Activated CD4-positive, alpha-beta memory T cell treated with anti-CD3 and anti-CD28 coated beads for 36 hours (primary cell): ENCODE results near the gene PSMB2. TPM values are rescaled to one million over a fixed set of nuclear protein-coding genes. Genes with fewer than 3 reads are reported as not detected.
A peak's percentile ranks its signal among the peaks of the same experiment; 100 is the strongest.
"Not testable (repeated sequence)": the region's sequence is repeated elsewhere in the genome, so short reads cannot be mapped to it uniquely, and the experiment has no call there.

Experiments
- CTCF ChIA-PET: fragments of 350-600 bp; sonication (Branson Sonifier 250); formaldehyde crosslinking; loops from one replicate; lab custom pipeline; 2021; ENCODE audit warnings: antibody characterized with exemption, inconsistent platforms; lab: Charles Lee
- POLR2A ChIA-PET: fragments of 350-600 bp; sonication (Branson Sonifier 250); formaldehyde crosslinking; loops from one replicate; lab custom pipeline; 2021; ENCODE audit warnings: antibody characterized with exemption; lab: Charles Lee
- DNase-seq: peaks from one replicate; pipeline ENCODE4 v3.0.0-alpha.2; 2020
- H3K27ac Mint-ChIP-seq: one replicate; pipeline ENCODE4 v1.8.0; 2021; ENCODE audit warnings: mixed read lengths
- H3K27me3 Mint-ChIP-seq: one replicate; pipeline ENCODE4 v1.8.0; 2021; ENCODE audit warnings: mixed read lengths
- H3K36me3 Mint-ChIP-seq: one replicate; pipeline ENCODE4 v1.8.0; 2021; ENCODE audit warnings: mixed read lengths
- H3K4me1 Mint-ChIP-seq: one replicate; pipeline ENCODE4 v1.8.0; 2021; ENCODE audit warnings: low read depth, mixed read lengths
- H3K4me3 Mint-ChIP-seq: one replicate; pipeline ENCODE4 v1.8.0; 2021; ENCODE audit warnings: mild to moderate bottlenecking, mixed read lengths
- H3K9me3 Mint-ChIP-seq: one replicate; pipeline ENCODE4 v1.8.0; 2021; ENCODE audit warnings: mixed read lengths
- intact Hi-C: fragments of 100-400 bp; cut with micrococcal nuclease; formaldehyde crosslinking; loops from one replicate; pipeline ENCODE4 v1.15.1; 2023
- total RNA-seq, 2 experiments: library from RNA; stranded (reverse); gene quantifications; one replicate each; pipeline ENCODE4 v1.2.3, GENCODE V29; 2021

PSMB2 gene
- total RNA-seq, 2 experiments from 2014 or later, result 88.1 to 91.5 TPM

DNA sequence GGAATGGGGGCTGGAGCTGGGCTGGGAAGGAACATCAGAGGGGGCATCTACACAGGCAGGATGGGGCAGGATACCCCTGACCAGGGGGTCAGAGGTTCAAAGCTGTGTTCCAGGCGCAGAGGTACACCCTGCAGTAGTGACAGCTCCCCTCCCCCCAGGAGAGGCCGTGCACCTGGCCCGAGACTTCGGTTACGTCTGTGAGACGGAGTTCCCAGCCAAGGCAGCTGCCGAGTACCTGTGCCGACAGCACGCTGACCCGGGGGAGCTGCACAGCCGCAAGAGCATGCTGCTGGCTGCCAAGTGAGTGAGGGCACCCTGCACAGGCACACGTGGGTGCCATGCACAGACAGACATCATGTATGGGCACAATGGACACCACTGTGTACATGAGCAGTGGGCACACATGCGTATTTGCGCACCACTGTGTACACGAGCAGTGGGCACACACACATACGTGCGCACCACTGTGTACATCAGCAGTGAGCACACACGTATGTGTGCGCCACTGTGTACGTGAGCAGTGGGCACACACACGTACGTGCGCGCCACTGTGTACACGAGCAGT is 50.8 kb downstream of the PSMB2 start:
- no peak overlapping the region for H3K4me3 Mint-ChIP-seq
- POLR2A ChIA-PET, result no interaction called here
- no peaks in the 10 kb centered on the region for H3K36me3 Mint-ChIP-seq
- CTCF ChIA-PET, result no interaction called here
- no peaks in the 10 kb centered on the region for H3K27me3 Mint-ChIP-seq
- no peak for DNase-seq
- H3K27ac Mint-ChIP-seq, result no peak overlapping the region
- H3K4me1 Mint-ChIP-seq, result peaks cover 2% of the 10 kb centered on the region
- intact Hi-C loops, result no loop called here
- no peaks in the 10 kb centered on the region for H3K9me3 Mint-ChIP-seq

DNA sequence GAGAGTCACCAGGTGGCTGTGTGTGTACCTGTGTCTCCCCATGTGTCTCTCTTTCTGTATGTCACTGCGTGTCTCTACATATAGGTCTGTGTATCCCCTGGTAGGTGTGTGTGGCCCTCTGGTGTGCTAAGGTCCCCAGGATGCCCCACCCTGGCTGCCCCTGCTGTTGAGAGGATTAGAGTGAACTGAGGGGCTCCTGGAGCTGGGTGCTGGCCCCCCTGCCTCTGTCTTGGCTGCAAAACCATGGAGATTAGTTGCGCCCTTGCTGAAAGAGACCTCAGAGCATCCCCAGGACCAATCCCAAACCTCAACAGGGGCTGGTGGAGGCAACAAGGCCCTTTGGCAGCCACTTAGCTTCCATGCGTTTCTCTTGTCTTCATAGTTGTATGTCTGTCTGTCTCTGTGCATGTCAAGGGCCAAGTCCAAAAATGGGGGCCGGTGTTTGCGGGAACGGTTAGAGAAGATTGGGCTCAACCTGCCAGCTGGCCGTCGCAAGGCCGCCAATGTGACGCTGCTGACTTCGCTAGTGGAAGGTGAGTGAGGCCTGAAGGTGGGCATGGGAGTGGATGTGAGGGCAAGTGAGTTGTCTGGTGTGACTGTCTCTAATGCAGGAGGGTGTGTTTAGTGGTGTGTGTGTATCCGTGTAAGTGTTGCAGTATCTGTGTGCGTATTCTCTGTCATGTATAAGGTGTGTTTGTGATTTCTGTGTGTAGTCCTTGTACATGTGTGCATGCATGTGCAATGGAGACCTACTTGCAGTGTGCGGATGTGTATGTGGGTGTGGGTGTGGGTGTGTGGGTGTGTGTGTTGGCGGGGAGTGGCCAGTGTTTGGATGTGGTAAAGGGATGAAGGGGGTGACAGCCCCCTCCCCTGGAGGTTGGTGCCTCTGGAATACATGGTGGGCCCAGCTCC is 51.6 kb downstream of the PSMB2 start:
- CTCF ChIA-PET, result interaction anchor here (0.8 kb wide), 1 partner anchor 21 kb away, joined by 3 read pairs; no protein-coding TSS in a partner anchor
- no peak for DNase-seq
- Mint-ChIP-seq H3K4me3 (no peak overlapping the region), H3K4me1 (peaks cover 2% of the 10 kb centered on the region), H3K36me3 (no peaks in the 10 kb centered on the region), H3K27ac (no peak overlapping the region), H3K27me3 (no peaks in the 10 kb centered on the region), H3K9me3 (no peaks in the 10 kb centered on the region)
- POLR2A ChIA-PET, result no interaction called here
- intact Hi-C loops, result no loop called here

DNA sequence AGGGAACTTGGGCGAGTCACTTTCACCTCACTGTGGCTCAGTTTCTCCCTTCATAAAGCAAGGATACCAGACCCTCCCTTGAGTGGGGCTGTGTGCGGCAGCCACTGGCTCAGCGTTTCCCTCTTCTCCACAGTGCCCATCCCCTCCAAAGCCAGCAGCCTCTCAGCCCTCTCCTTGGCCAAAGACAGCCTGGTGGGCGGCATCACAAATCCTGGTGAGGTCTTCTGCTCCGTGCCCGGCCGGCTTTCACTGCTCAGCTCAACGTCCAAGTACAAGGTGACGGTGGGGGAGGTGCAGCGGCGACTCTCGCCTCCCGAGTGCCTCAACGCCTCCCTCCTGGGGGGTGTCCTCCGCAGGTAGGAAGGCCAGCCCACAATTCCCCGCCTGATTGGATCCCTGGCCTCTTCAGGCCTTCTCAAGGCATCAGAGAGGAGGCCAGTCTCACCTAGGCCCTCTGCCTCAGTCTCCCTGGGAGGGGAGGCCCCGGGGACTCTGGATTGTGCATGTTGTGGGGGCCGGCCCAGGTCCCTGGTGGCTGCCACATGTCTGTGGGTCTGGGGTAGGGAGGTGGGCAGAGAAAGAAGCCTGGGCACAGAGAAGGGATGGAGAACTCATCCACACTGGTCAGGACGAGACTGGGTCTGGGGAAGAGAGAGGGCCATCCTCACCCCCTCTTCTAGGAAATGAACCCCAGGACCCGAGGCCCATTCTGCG is 53.0 kb downstream of the PSMB2 start:
- POLR2A ChIA-PET, result no interaction called here

DNA sequence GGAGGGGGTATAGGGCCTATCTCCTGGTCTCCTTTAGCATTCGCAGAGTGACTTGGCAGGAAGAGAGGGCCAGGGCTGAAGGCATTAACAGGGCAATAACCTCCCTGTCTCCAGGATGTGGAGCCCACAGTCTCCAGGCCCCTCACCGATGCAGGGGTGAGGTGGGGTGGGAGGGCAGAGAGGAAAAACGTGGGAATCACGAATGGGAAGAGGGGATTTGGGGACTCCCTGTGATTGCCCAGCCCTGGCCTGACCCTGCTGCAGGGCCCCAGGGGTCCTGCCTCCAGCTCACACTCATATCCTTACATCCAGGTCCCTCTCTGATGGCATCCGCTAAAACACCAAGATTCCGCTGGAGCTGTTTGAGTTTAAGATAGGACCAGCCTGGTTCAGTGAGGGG is 53.6 kb downstream of the PSMB2 start:
- CTCF ChIA-PET, result no interaction called here
- Mint-ChIP-seq H3K27ac (no peak overlapping the region), H3K9me3 (no peaks in the 10 kb centered on the region), H3K4me1 (peaks cover under 1% of the 10 kb centered on the region), H3K36me3 (no peaks in the 10 kb centered on the region), H3K27me3 (no peaks in the 10 kb centered on the region), H3K4me3 (no peak overlapping the region)
- intact Hi-C loops, result no loop called here
- POLR2A ChIA-PET, result no interaction called here
- DNase-seq, result no peak

More for the DNA sequence above, 53.0 kb downstream of the PSMB2 start:
- no peaks in the 10 kb centered on the region for H3K9me3 Mint-ChIP-seq
- no peak overlapping the region for H3K27ac Mint-ChIP-seq
- H3K27me3 Mint-ChIP-seq, result no peaks in the 10 kb centered on the region
- intact Hi-C loops, result no loop called here
- DNase-seq, result no peak
- no peaks in the 10 kb centered on the region for H3K36me3 Mint-ChIP-seq
- peaks cover 2% of the 10 kb centered on the region for H3K4me1 Mint-ChIP-seq
- CTCF ChIA-PET, result no interaction called here
- no peak overlapping the region for H3K4me3 Mint-ChIP-seq

DNA sequence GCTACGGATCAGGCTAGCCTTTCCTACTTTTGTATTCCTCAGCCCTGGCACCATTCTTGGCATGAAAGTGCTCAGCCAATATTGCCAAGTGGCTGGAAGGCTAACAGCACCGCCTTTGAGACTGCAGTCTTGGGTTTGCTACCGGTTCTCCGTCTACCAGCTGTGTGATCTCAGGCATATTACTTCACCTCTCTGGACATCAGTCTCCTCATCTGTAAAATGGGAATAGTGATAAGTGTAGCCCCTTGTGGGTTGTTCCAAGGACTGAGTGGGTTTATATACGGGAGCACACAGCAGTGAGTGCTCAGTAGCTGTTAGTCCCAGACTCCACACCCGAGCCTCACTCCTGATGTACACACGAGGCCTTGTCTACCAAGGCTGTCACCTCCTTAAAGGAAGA is 54.5 kb downstream of the PSMB2 start:
- ChIA-PET CTCF (no interaction called here), POLR2A (no interaction called here)
- H3K9me3 Mint-ChIP-seq, result no peaks in the 10 kb centered on the region
- H3K4me1 Mint-ChIP-seq, result no peaks in the 10 kb centered on the region
- H3K36me3 Mint-ChIP-seq, result no peaks in the 10 kb centered on the region
- H3K27me3 Mint-ChIP-seq, result no peaks in the 10 kb centered on the region
- no peak for DNase-seq
- H3K27ac Mint-ChIP-seq, result no peak overlapping the region
- no peak overlapping the region for H3K4me3 Mint-ChIP-seq
- intact Hi-C loops, result no loop called here

DNA sequence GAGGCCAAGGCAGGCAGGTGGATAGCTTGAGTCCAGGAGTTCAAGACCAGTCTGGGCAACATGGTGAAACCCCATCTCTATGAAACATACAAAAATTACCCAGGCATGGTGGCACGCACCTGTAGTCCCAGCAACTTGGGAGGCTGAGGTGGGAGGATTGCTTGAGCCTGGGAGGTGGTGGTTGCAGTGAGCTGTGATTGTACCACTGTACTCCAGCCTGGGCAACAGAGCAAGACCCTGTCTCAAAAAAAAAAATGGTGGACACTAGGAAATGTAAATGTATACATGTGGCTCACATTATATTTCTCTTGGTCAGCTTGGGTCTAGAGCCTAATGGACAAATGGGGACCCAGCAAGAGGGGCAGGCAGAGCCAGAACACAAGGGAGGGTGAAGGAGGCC is 55.5 kb downstream of the PSMB2 start:
- H3K9me3 Mint-ChIP-seq, result not testable (repeated sequence)

DNA sequence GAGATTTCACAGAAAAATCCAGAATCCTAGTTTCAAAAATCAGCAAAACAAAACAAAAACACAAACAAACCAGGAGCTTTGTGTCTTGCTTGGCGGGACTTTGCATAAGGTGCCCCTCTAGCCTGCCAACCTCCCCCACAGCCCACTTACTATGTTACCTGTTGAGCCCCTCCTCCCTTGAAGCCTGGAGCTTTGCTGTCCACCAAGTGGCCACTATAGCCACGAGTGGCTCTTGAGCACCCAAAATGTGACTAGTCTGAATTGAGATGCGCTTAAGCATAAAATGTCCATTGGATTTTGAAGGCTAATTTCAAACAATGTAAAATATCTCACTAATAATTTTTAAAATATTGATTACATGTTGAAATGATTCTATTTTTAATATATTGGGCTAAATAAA is 56.0 kb downstream of the PSMB2 start:
- no peak for DNase-seq
- CTCF ChIA-PET, result interaction anchor here (1.0 to 1.9 kb wide), 4 partner anchors 17 to 143 kb away, joined by 3 to 5 read pairs (median 3); no protein-coding TSS in a partner anchor
- Mint-ChIP-seq H3K4me3 (no peak overlapping the region), H3K9me3 (no peaks in the 10 kb centered on the region), H3K36me3 (no peaks in the 10 kb centered on the region), H3K27me3 (no peaks in the 10 kb centered on the region), H3K27ac (no peak overlapping the region), H3K4me1 (no peaks in the 10 kb centered on the region)
- POLR2A ChIA-PET, result interaction anchor here (0.6 kb wide), 1 partner anchor 12 kb away, joined by 3 read pairs; the partner anchor contains the start of gene TFAP2E
- intact Hi-C loops, result no loop called here

More for the DNA sequence above, 55.5 kb downstream of the PSMB2 start:
- CTCF ChIA-PET, result interaction anchor here (1.0 to 1.7 kb wide), 2 partner anchors 17 to 136 kb away, joined by 3 read pairs; no protein-coding TSS in a partner anchor
- intact Hi-C loops, POLR2A ChIA-PET, H3K4me3 Mint-ChIP-seq, H3K4me1 Mint-ChIP-seq, DNase-seq, H3K27ac Mint-ChIP-seq, H3K27me3 Mint-ChIP-seq, H3K36me3 Mint-ChIP-seq: not testable (repeated sequence)

DNA sequence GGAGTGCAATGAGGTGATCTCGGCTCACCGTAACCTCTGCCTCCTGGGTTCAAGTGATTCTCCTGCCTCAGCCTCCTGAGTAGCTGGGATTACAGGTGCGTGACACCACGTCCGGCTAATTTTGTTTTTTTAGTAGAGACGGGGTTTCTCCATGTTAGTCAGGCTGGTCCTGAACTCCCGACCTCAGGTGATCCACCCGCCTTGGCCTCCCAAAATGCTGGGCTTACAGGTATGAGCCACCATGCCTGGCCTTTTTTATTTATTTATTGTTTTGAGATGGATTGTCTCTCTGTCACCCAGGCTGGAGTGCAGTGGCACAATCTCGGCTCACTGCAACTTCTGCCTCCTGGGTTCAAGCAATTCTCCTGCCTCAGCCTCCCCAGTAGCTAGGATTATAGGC is 59.7 kb downstream of the PSMB2 start:
- CTCF ChIA-PET, result interaction anchor here (2.6 kb wide), 1 partner anchor 13 kb away, joined by 8 read pairs; no protein-coding TSS in a partner anchor
- intact Hi-C loops, DNase-seq, H3K27me3 Mint-ChIP-seq, POLR2A ChIA-PET, H3K4me3 Mint-ChIP-seq, H3K9me3 Mint-ChIP-seq, H3K36me3 Mint-ChIP-seq, H3K27ac Mint-ChIP-seq: not testable (repeated sequence)
- peaks cover 15% of the 10 kb centered on the region for H3K4me1 Mint-ChIP-seq

DNA sequence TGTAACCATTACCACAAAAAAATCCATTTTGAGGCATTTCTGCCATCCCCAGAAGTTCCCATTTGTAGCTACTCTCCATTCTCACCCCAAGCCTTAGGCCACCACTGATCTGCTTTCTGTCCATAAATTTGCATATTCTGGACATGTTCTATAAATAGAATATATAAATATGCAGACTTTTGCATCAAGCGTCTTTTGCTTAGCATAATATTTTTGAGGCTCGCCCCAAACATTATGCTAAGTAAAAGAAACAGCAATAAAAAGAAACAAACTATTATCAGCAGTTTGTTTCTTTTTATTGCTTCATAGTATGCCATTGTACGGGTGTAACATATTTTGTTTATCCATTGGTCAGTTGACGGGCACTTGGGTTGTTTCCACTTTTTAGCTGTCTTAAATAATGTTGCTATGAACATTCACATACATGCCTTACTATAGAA is 60.4 kb downstream of the PSMB2 start:
- ChIA-PET CTCF (interaction anchor here (0.6 to 4.4 kb wide), 4 partner anchors 12 to 144 kb away, joined by 3 to 25 read pairs (median 6); no protein-coding TSS in a partner anchor), POLR2A (no interaction called here)
- intact Hi-C loops, result no loop called here
- H3K36me3 Mint-ChIP-seq, result no peaks in the 10 kb centered on the region
- H3K4me1 Mint-ChIP-seq, result peaks cover 21% of the 10 kb centered on the region
- H3K27ac Mint-ChIP-seq, result no peak overlapping the region
- H3K4me3 Mint-ChIP-seq, result no peak overlapping the region
- H3K9me3 Mint-ChIP-seq, result no peaks in the 10 kb centered on the region
- no peak for DNase-seq
- H3K27me3 Mint-ChIP-seq, result peaks cover 3% of the 10 kb centered on the region

DNA sequence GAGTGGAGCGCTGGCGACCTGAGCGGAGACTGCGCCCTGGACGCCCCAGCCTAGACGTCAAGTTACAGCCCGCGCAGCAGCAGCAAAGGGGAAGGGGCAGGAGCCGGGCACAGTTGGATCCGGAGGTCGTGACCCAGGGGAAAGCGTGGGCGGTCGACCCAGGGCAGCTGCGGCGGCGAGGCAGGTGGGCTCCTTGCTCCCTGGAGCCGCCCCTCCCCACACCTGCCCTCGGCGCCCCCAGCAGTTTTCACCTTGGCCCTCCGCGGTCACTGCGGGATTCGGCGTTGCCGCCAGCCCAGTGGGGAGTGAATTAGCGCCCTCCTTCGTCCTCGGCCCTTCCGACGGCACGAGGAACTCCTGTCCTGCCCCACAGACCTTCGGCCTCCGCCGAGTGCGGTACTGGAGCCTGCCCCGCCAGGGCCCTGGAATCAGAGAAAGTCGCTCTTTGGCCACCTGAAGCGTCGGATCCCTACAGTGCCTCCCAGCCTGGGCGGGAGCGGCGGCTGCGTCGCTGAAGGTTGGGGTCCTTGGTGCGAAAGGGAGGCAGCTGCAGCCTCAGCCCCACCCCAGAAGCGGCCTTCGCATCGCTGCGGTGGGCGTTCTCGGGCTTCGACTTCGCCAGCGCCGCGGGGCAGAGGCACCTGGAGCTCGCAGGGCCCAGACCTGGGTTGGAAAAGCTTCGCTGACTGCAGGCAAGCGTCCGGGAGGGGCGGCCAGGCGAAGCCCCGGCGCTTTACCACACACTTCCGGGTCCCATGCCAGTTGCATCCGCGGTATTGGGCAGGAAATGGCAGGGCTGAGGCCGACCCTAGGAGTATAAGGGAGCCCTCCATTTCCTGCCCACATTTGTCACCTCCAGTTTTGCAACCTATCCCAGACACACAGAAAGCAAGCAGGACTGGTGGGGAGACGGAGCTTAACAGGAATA is 64.0 kb downstream of the PSMB2 start:
- Mint-ChIP-seq H3K36me3 (no peaks in the 10 kb centered on the region), H3K4me3 (peak overlapping the region; percentile 72), H3K27ac (peak overlapping the region; percentile 58), H3K9me3 (no peaks in the 10 kb centered on the region), H3K27me3 (peaks cover 5% of the 10 kb centered on the region), H3K4me1 (peaks cover 22% of the 10 kb centered on the region)
- ChIA-PET CTCF (interaction anchor here (0.6 to 4.4 kb wide), 8 partner anchors 8 to 150 kb away, joined by 3 to 25 read pairs (median 6); no protein-coding TSS in a partner anchor), POLR2A (interaction anchor here (0.9 to 1.9 kb wide), 4 partner anchors 16 to 192 kb away, joined by 3 to 8 read pairs (median 4); partner anchors contain the start of genes CLSPN, KIAA0319L and NCDN)
- intact Hi-C loops, result no loop called here
- DNase-seq, result peak; percentile 76

DNA sequence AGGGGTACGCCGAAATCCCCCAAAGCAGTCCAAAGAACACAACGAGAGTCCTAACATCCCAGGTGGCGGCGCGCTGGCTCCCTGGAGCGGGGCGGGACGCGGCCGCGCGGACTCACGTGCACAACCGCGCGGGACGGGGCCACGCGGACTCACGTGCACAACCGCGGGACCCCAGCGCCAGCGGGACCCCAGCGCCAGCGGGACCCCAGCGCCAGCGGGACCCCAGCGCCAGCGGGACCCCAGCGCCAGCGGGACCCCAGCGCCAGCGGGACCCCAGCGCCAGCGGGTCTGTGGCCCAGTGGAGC is 64.6 kb downstream of the PSMB2 start:
- peak overlapping the region; percentile 45 for H3K4me3 Mint-ChIP-seq
- H3K9me3 Mint-ChIP-seq, H3K36me3 Mint-ChIP-seq, H3K27ac Mint-ChIP-seq, CTCF ChIA-PET, DNase-seq, intact Hi-C loops, POLR2A ChIA-PET, H3K27me3 Mint-ChIP-seq: not testable (repeated sequence)
- peaks cover 22% of the 10 kb centered on the region for H3K4me1 Mint-ChIP-seq
